NCI-H2029 (cell line): ENCODE data around the gene CAPN5.

ENCODE experiments used
- DNase-seq: peaks from one replicate; lab custom pipeline; 2025; lab: John Stamatoyannopoulos, UW

Gene CAPN5

DNA sequence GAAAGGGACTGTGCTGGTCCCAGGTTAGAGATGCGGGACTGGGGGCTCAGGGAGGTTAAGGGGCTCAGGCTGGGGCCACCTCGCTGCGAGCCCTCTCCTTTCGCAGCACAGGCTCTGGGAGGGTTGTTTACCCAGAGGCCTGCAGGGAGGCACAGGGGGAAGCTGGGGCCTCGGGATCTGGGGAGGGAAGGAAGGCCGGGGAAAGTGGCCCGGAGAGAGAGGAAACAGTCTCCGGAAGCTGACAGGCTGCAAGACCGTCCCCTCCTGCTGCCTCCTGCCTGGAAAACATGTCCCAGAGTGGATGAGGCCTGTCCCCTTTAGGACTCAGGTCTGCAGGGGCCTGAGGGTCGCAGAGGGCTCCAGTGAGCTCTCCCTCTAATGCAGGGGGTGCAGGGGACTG, 106.7 kb downstream of the CAPN5 start:
- DNase-seq, result no peak

DNA sequence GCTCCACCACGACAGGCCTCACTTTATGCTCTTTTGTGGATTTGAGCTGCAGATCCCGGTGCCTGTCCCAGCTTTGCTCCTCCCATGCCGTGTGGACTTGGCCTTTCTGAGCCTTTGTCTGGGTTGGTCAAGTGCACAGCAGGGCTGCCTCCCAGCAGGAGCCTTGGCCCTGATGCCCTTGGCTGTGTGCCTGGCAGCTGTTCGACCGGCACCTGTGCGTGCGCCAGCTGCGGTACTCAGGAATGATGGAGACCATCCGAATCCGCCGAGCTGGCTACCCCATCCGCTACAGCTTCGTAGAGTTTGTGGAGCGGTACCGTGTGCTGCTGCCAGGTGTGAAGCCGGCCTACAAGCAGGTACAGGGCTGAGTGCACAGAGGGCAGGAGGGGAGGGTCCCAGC, 107.8 kb downstream of the CAPN5 start:
- peak; percentile 91 for DNase-seq

DNA sequence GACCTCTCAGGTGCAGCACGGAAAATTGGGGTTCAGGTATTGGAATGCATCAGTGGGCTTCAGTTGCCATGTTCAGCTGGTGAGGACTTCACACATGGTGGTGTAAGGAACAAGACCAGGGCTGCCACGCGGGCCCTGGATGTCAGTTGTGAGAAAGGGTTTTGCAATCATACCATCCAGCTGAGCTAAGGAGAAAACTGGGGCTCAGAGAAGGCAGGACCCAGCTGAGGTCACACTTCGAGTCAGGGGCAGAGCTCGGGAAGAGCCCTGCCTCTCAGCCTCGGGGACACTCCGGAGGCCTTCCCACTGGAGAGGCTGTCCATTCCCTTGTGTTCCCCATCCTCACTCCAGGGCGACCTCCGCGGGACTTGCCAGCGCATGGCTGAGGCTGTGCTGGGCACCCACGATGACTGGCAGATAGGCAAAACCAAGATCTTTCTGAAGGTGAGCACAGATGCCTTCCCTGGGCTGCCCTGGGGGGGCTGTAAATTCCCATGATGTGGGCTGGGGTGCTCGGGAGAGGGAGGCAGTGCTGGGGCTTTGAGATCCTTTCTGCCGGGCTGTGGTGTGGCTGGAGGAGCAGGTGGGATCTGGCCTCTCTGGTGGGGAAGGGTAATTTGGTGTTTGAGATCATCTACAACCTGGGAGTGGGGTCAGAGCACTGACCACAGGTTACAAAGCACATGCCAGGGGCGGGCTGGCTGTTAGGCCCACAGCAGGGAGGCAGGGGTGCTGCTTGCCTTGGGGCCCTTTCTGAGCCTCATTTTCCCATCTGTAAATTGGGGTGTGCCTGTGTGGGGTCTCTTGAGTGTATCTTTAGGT, 108.5 kb downstream of the CAPN5 start:
- DNase-seq, result no peak
